ENCODE data around the gene RET.

Gene RET

DNA sequence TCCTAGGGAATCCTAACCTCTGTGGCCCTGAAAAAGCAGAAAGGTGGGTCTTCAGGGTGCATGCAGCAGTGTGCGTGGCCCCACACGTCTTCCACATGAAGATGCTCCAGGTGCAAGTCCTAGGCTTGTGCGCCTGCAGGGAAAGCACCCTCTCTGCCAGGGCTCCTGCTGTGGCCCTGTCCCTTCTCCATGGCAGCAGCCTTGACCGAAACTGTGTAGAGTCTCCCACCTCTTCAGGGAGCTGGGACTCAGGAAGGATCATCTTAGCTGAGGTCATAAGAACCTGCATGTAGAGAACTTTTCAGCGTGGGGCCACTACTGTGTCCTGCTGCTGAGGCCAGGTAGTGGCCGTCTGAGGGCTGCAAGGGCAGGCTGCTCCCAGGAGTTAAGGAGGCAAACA is 55.0 kb downstream of the RET start:
- CTCF ChIA-PET: no interaction called here
- H3K27ac ChIP-seq: no peak overlapping the region
- no peak for DNase-seq (ENCODE audit: low spot score)
- TF ChIP-seq, protein P1, sequence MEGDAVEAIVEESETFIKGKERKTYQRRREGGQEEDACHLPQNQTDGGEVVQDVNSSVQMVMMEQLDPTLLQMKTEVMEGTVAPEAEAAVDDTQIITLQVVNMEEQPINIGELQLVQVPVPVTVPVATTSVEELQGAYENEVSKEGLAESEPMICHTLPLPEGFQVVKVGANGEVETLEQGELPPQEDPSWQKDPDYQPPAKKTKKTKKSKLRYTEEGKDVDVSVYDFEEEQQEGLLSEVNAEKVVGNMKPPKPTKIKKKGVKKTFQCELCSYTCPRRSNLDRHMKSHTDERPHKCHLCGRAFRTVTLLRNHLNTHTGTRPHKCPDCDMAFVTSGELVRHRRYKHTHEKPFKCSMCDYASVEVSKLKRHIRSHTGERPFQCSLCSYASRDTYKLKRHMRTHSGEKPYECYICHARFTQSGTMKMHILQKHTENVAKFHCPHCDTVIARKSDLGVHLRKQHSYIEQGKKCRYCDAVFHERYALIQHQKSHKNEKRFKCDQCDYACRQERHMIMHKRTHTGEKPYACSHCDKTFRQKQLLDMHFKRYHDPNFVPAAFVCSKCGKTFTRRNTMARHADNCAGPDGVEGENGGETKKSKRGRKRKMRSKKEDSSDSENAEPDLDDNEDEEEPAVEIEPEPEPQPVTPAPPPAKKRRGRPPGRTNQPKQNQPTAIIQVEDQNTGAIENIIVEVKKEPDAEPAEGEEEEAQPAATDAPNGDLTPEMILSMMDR (conservative IDR thresholded peaks at IDR 0.05; ENCODE audit: low read depth): no peak
- POLR2A ChIA-PET (ENCODE audit: low non-redundant PET): interaction anchor here (0.6 kb wide), 1 partner anchor 475 kb away, joined by 4 read pairs; no protein-coding TSS in a partner anchor

GRCh38 chr10:43132867-43133787 is 56.3 kb downstream of the RET start:
- no peak overlapping the region for H3K27ac ChIP-seq
- POLR2A ChIA-PET (ENCODE audit: low non-redundant PET): no interaction called here
- TF ChIP-seq, protein P1 (conservative IDR thresholded peaks at IDR 0.05; ENCODE audit: low read depth): no peak
- CTCF ChIA-PET: no interaction called here
- no peak for DNase-seq (ENCODE audit: low spot score)

DNA sequence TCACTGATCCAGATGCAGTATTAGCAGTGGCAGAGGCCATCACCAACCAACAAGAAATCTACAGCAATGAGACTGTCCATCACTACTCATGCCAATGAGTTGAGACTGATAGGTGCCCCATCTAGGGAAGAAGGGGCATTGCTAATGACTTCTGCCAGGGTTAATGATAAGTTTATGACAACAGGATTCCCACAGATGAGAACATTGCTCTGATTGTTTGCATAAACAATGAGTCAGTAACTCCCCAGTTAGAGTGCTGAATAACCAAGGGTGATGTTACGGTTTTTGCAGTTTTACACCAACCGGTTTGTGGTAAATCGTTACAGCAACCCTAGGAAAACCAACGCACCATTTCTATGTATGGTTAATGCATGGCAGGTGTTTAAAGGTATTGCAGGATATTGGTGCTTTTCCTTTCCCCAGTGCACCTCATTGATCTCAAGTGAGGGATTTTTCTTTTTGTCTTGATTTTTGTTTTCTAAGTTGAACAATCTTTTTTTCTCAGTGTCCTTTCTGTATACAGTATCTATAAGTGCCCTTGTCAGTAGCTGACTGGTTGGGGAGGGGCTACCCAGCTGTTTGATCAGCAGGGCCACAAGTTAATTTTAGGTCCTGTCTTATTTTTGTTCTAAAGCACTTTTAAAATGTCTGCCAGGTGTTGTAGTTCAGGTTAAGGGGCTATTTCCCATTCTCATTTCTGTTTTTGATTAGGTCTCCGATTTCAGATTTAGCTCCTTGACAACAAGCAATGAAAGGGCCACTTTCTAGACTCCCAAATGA is 57.4 kb downstream of the RET start:
- ChIA-PET POLR2A (ENCODE audit: low non-redundant PET) (no interaction called here), CTCF (no interaction called here)
- no peak overlapping the region for H3K27ac ChIP-seq
- TF ChIP-seq, protein P1 (conservative IDR thresholded peaks at IDR 0.05; ENCODE audit: low read depth): no peak
- DNase-seq (ENCODE audit: low spot score): no peak

DNA sequence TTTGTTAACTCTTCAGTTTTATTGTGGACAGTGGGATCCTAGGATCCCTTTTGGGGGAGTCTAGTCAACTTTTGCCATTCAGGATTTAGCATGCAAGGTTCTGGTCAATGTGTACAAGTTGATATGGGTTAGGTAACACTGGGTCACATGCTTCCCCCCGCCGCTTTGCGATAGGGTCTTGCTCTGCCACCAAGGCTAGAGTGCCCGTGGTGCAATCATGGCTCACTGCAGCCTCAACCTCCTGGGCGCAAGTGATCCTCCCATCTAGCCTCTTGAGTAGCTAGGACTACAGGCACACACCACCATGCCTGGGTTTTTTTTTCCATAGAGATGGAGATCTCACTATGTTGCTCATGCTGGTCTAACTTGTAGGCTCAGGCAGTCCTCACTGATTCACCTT is 58.2 kb downstream of the RET start:
- ChIA-PET CTCF (no interaction called here), POLR2A (ENCODE audit: low non-redundant PET) (no interaction called here)
- TF ChIP-seq, protein P1 (conservative IDR thresholded peaks at IDR 0.05; ENCODE audit: low read depth): no peak
- no peak for DNase-seq (ENCODE audit: low spot score)
- H3K27ac ChIP-seq: no peak overlapping the region

DNA sequence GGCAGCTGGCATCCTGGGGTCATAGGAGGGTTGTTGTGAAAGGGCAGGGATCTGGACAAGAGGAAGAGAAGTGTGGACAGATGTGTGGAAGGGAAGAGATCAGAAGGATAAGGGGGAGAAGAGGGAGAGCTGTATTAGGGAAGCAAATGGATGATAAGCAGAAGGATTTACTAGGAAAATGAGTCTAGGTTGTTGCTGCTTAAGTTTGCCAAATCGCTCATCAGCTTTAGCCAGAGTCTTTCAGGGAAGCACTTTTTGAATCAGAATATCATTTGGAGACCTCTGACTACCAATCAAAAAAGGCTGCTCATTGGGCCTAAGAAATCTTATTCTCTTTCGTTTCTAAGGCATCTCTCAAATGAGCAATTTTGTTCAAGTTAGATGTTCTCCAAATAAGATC is 58.8 kb downstream of the RET start:
- TF ChIP-seq, protein P1 (conservative IDR thresholded peaks at IDR 0.05; ENCODE audit: low read depth): no peak
- no peak for DNase-seq (ENCODE audit: low spot score)
- no peak overlapping the region for H3K27ac ChIP-seq
- ChIA-PET POLR2A (ENCODE audit: low non-redundant PET) (no interaction called here), CTCF (no interaction called here)

GRCh38 chr10:43136432-43136831 is 59.6 kb downstream of the RET start:
- no peak overlapping the region for H3K27ac ChIP-seq
- DNase-seq (ENCODE audit: low spot score): no peak
- ChIA-PET POLR2A (ENCODE audit: low non-redundant PET) (no interaction called here), CTCF (no interaction called here)
- TF ChIP-seq, protein P1 (conservative IDR thresholded peaks at IDR 0.05; ENCODE audit: low read depth): no peak

All from RWPE1 (cell line).